HepG2 (cell line): ENCODE measurements around the gene TRIM8. TPM values are rescaled to one million over a fixed set of nuclear protein-coding genes. Genes with fewer than 3 reads are reported as not detected.
A peak's percentile ranks its signal among the peaks of the same experiment; 100 is the strongest.

Experiments used
- ARNT2 ChIP-seq: sonication (generic); formaldehyde crosslinking; IDR thresholded peaks from 2 replicates; pipeline ENCODE4 v1.8.0; 2022; ENCODE audit warnings: mild to moderate bottlenecking, low read depth, missing genetic modification reagents, moderate library complexity
- ARNTL ChIP-seq: sonication (generic); formaldehyde crosslinking; IDR thresholded peaks from 2 replicates; pipeline ENCODE4 v1.4.0; 2020; ENCODE audit warnings: mild to moderate bottlenecking, missing genetic modification reagents
- DR1 ChIP-seq: sonication (generic); formaldehyde crosslinking; IDR thresholded peaks from 2 replicates; pipeline ENCODE4 v1.8.0; 2021; ENCODE audit warnings: mild to moderate bottlenecking, missing genetic modification reagents, inconsistent platforms
- ESRRA ChIP-seq: sonication (generic); formaldehyde crosslinking; IDR thresholded peaks from 2 replicates; pipeline ENCODE4 v1.5.1; 2020; ENCODE audit warnings: mild to moderate bottlenecking, low read depth, missing genetic modification reagents
- FOXO1 ChIP-seq: sonication (generic); formaldehyde crosslinking; IDR thresholded peaks from 2 replicates; pipeline ENCODE4 v1.4.0; 2020; ENCODE audit warnings: missing genetic modification reagents
- HHEX ChIP-seq: IDR thresholded peaks from 2 replicates; pipeline ENCODE4 v1.6.1; 2016; ENCODE audit warnings: control low read depth
- JARID2 ChIP-seq: sonication (generic); formaldehyde crosslinking; IDR thresholded peaks from 2 replicates; pipeline ENCODE4 v1.8.1; 2023; ENCODE audit warnings: missing genetic modification reagents, inconsistent platforms; ENCODE audit not compliant: insufficient replicate concordance
- KAT2B ChIP-seq: fragments of 150-350 bp; IDR thresholded peaks from 2 replicates; pipeline ENCODE4 v1.6.1; 2014; ENCODE audit warnings: low read depth, low read length, borderline replicate concordance
- KDM2A ChIP-seq: sonication (generic); formaldehyde crosslinking; IDR thresholded peaks from 2 replicates; pipeline ENCODE4 v1.4.0; 2020; ENCODE audit warnings: low read depth, missing genetic modification reagents, borderline replicate concordance
- MXD3 ChIP-seq: IDR thresholded peaks from 2 replicates; pipeline ENCODE4 v1.6.1; 2016; ENCODE audit warnings: mild to moderate bottlenecking, missing biosample characterization, missing genetic modification reagents
- ONECUT2 ChIP-seq: sonication (generic); formaldehyde crosslinking; IDR thresholded peaks from 2 replicates; pipeline ENCODE4 v1.4.0; 2020; ENCODE audit warnings: missing genetic modification reagents
- SMAD1 ChIP-seq: sonication (generic); formaldehyde crosslinking; IDR thresholded peaks from 2 replicates; pipeline ENCODE4 v1.4.0; 2020; ENCODE audit warnings: missing genetic modification reagents, low read depth, mild to moderate bottlenecking, borderline replicate concordance
- SP4 ChIP-seq: sonication (generic); formaldehyde crosslinking; IDR thresholded peaks from 2 replicates; pipeline ENCODE4 v1.8.1; 2023; ENCODE audit warnings: mild to moderate bottlenecking, missing genetic modification reagents
- TERF1 ChIP-seq: sonication (generic); formaldehyde crosslinking; IDR thresholded peaks from 2 replicates; pipeline ENCODE4 v1.8.0; 2022; ENCODE audit warnings: mild to moderate bottlenecking, missing genetic modification reagents, moderate library complexity
- TGIF2 ChIP-seq: IDR thresholded peaks from 2 replicates; pipeline ENCODE4 v1.6.1; 2016; ENCODE audit warnings: control low read depth, missing compliant biosample characterization
- ZBTB7B ChIP-seq: sonication (generic); formaldehyde crosslinking; IDR thresholded peaks from 2 replicates; pipeline ENCODE4 v1.4.0; 2020; ENCODE audit warnings: missing genetic modification reagents
- ZBTB8A ChIP-seq: sonication (generic); formaldehyde crosslinking; IDR thresholded peaks from 2 replicates; pipeline ENCODE4 v1.4.0; 2020; ENCODE audit warnings: mild to moderate bottlenecking, low read depth, missing genetic modification reagents, borderline replicate concordance
- ZKSCAN8 ChIP-seq: IDR thresholded peaks from 2 replicates; pipeline ENCODE4 v1.6.1; 2016; ENCODE audit warnings: borderline replicate concordance, missing genetic modification reagents, missing compliant biosample characterization
- ZNF317 ChIP-seq: sonication (generic); formaldehyde crosslinking; IDR thresholded peaks from 2 replicates; pipeline ENCODE4 v1.5.0; 2020; ENCODE audit warnings: mild to moderate bottlenecking, missing genetic modification reagents
- ZNF318 ChIP-seq: sonication (generic); formaldehyde crosslinking; IDR thresholded peaks from 2 replicates; pipeline ENCODE4 v1.4.0; 2020; ENCODE audit warnings: mild to moderate bottlenecking, missing genetic modification reagents
- ZNF367 ChIP-seq: sonication (generic); formaldehyde crosslinking; IDR thresholded peaks from 2 replicates; pipeline ENCODE4 v1.4.0; 2020; ENCODE audit warnings: missing genetic modification reagents, borderline replicate concordance
- ZNF569 ChIP-seq: sonication (generic); formaldehyde crosslinking; IDR thresholded peaks from 2 replicates; pipeline ENCODE4 v1.5.0; 2020; ENCODE audit warnings: mild to moderate bottlenecking, missing genetic modification reagents, moderate library complexity, borderline replicate concordance
- ZSCAN25 ChIP-seq: sonication (generic); formaldehyde crosslinking; IDR thresholded peaks from 2 replicates; pipeline ENCODE4 v1.8.0; 2022; ENCODE audit warnings: mild to moderate bottlenecking, missing genetic modification reagents
- polyA plus RNA-seq, 8 experiments: library from polyadenylated mRNA; depleted of rRNA in 3 of 8; stranded (reverse) in 7 of 8; unstranded in 1 of 8; fragments of >200 nt; fragmentation: Illumina TruSeq in 4 of 8; extraction: Trizol in 4 of 8; gene quantifications; 2 replicates each; pipeline versions ENCODE4 v1.2.1 to v1.2.3, GENCODE V29; 2011 to 2016; ENCODE audit warnings: low read depth in 4 of 8, missing spikeins in 1 of 8, mixed read lengths in 1 of 8; ENCODE audit not compliant: insufficient read depth in 1 of 8
- total RNA-seq, 5 experiments: library from RNA; depleted of rRNA; stranded (reverse); fragments of >200 nt; fragmentation: Illumina TruSeq; extraction: Trizol; gene quantifications; 2 replicates each; pipeline ENCODE4 v1.2.3, GENCODE V29; 2016; ENCODE audit warnings: low read depth in 1 of 5

TRIM8 gene
- total and polyA plus RNA-seq, 2 of the 13 experiments (the other 11 are each of a cell fraction or from before 2014, with no cell fraction given), result 38.9 to 66.5 TPM

GRCh38 chr10:102645388-102645740, 1.1 kb downstream of the TRIM8 start (continued):
- TF ChIP-seq ZBTB8A (CRISPR knock-in tag) (no peak), ARNT2 (no peak), TGIF2 (CRISPR knock-in tag) (peak; percentile 61; the same call in 1 of the 2 replicates), JARID2 (CRISPR knock-in tag) (no peak), ZNF569 (CRISPR knock-in tag) (no peak), ESRRA (no peak), ZKSCAN8 (CRISPR knock-in tag) (no peak), KDM2A (CRISPR knock-in tag) (no peak), TERF1 (no peak), MXD3 (CRISPR knock-in tag) (no peak), HHEX (CRISPR knock-in tag) (no peak), SMAD1 (no peak), SP4 (CRISPR knock-in tag) (no peak; the same call in 1 of the 2 replicates), ZBTB7B (CRISPR knock-in tag) (no peak), FOXO1 (CRISPR knock-in tag) (peak; percentile 75), ARNTL (CRISPR knock-in tag) (peak; percentile 49; the same call in 1 of the 2 replicates), ONECUT2 (CRISPR knock-in tag) (no peak), ZNF367 (CRISPR knock-in tag) (no peak), KAT2B (no peak), ZSCAN25 (no peak), DR1 (CRISPR knock-in tag) (no peak; the same call in 1 of the 2 replicates), ZNF318 (CRISPR knock-in tag) (no peak), ZNF317 (CRISPR knock-in tag) (no peak; the same call in 1 of the 2 replicates)
